Lung (tissue), 12 donors: ENCODE results near the gene GRID2. TPM values are rescaled to one million over a fixed set of nuclear protein-coding genes. Genes with fewer than 3 reads are reported as not detected.

Experiments
- ATAC-seq: fragments of 200-7000 bp; cut with Tn5 transposase; one replicate; pipeline ENCODE4 v1.9.1; 2020; ENCODE audit warnings: moderate number of reproducible peaks; ENCODE audit not compliant: insufficient read depth, low FRiP score
- DNase-seq, 3 donors: peaks; one replicate each; pipeline ENCODE4 v3.0.0-alpha.2; 2013 to 2017
- H3K27ac ChIP-seq, 2 donors: one replicate each; pipeline ENCODE4 v1.5.1; 2013; ENCODE audit warnings: mild to moderate bottlenecking in 2 of 2, moderate library complexity in 2 of 2, control low read depth in 1 of 2, inconsistent platforms in 1 of 2, low read depth in 1 of 2, low read length in 1 of 2
- H3K27me3 ChIP-seq, 3 donors: one replicate each; pipeline ENCODE4 v1.5.1; 2013; ENCODE audit warnings: low read length in 2 of 3; ENCODE audit not compliant: control insufficient read depth in 3 of 3, insufficient read depth in 3 of 3
- H3K36me3 ChIP-seq, 4 donors: one replicate each; pipeline ENCODE4 v1.5.1; 2013; ENCODE audit warnings: low read length in 4 of 4, mild to moderate bottlenecking in 1 of 4, moderate library complexity in 1 of 4; ENCODE audit not compliant: control insufficient read depth in 4 of 4, insufficient read depth in 4 of 4
- H3K4me1 ChIP-seq, 5 donors: one replicate each; pipeline ENCODE4 v1.5.1; 2013; ENCODE audit warnings: low read length in 5 of 5, mild to moderate bottlenecking in 2 of 5, moderate library complexity in 1 of 5; ENCODE audit not compliant: control insufficient read depth in 5 of 5, insufficient read depth in 5 of 5
- H3K4me3 ChIP-seq: one replicate; pipeline ENCODE4 v1.5.1; 2013; ENCODE audit warnings: mild to moderate bottlenecking, control low read depth, moderate library complexity
- H3K9ac ChIP-seq, 2 donors: one replicate each; pipeline ENCODE4 v1.5.1; 2013; ENCODE audit warnings: low read length in 2 of 2, control low read depth in 1 of 2; ENCODE audit not compliant: insufficient read depth in 1 of 2
- H3K9me3 ChIP-seq, 4 donors: one replicate each; pipeline ENCODE4 v1.5.1; 2013; ENCODE audit warnings: low read length in 3 of 4, mild to moderate bottlenecking in 1 of 4, moderate library complexity in 1 of 4; ENCODE audit not compliant: control insufficient read depth in 4 of 4, insufficient read depth in 3 of 4
- WGBS, 2 donors: extraction: QIAGEN DNeasy Blood & Tissue Kit; methylation state at CpG; one replicate each; pipeline ENCODE4 v1.1.7; 2013; 5-methylcytosine and 5-hydroxymethylcytosine counted together
- polyA plus RNA-seq, 2 donors: library from polyadenylated mRNA; stranded (reverse); fragments of 200-250 nt; gene quantifications; one replicate each; pipeline ENCODE4 v1.2.1, GENCODE V29; 2013
- total RNA-seq, 2 donors: library from RNA; depleted of rRNA in 1 of 2; stranded (reverse); fragments of >200 nt in 1 of 2; gene quantifications; one replicate each; pipeline ENCODE4 v1.2.1, GENCODE V29; 2014 to 2021
- TF ChIP-seq, protein P1 (sequence below): IDR thresholded peaks from 2 replicates; pipeline ENCODE4 v1.5.1; 2012; ENCODE audit warnings: mild to moderate bottlenecking; ENCODE audit errors: control extremely low read depth, extremely low read depth
- donor health status: control.
- donor health status: control.
- donor health status: Bipolar disorder and iron deficiency.
- donor health status: healthy.
- donor health status: DM: yes; HTN: yes; CAD: no.

The GRID2 gene
- total and polyA plus RNA-seq, 4 donors: 0.09 to 1.3 TPM; not detected in 2

DNA sequence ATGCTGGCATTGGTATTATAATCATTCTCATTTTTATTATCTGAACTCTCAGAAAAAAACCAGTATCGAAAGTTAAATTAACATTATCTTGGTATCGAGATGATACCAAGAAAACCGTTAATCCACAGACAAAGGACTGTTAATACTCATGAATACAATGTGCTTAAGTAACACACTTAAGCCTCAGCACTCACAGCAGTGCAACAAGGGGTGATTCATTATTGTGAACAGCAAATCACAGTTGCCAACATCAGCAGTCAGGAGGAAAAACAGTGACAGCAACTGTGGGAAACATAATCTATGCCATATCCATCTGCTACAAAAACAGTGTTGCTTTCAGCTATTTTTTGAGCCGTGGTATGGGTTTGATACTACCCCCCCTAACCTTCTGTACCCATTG, 1313.8 kb downstream of the GRID2 start:
- WGBS, 2 donors: 84 to 89% methylated on average over 4 of the region's 4 CpGs
- no peak for DNase-seq

DNA sequence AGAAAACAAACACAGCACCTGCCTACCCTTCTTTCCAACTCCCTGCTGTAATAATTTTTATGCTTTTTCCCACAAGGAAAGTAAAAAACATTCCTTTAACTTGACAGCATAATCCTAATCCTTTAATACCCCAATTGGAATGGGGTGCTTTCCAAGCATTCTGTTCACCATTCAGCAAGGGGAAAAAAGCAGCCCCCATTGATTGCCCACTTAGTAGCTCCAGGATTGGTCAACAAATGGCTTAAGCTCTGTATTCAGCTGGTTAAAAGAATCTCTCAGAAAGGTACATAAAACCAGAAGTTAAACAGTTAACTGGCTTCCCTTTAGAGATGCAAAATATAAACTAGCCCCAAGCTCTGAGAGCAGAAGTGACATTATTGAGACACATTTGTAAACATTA, 1330.0 kb downstream of the GRID2 start:
- ATAC-seq: no peak
- no peaks in the 10 kb centered on the region for H3K36me3 ChIP-seq
- no peak overlapping the region for H3K4me3 ChIP-seq
- H3K27me3 ChIP-seq: no peaks in the 10 kb centered on the region
- no peak for DNase-seq
- TF ChIP-seq, protein P1, sequence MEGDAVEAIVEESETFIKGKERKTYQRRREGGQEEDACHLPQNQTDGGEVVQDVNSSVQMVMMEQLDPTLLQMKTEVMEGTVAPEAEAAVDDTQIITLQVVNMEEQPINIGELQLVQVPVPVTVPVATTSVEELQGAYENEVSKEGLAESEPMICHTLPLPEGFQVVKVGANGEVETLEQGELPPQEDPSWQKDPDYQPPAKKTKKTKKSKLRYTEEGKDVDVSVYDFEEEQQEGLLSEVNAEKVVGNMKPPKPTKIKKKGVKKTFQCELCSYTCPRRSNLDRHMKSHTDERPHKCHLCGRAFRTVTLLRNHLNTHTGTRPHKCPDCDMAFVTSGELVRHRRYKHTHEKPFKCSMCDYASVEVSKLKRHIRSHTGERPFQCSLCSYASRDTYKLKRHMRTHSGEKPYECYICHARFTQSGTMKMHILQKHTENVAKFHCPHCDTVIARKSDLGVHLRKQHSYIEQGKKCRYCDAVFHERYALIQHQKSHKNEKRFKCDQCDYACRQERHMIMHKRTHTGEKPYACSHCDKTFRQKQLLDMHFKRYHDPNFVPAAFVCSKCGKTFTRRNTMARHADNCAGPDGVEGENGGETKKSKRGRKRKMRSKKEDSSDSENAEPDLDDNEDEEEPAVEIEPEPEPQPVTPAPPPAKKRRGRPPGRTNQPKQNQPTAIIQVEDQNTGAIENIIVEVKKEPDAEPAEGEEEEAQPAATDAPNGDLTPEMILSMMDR: no peak
- H3K27ac ChIP-seq: no peak overlapping the region
- no peaks in the 10 kb centered on the region for H3K4me1 ChIP-seq
- no peaks in the 10 kb centered on the region for H3K9me3 ChIP-seq
- no peak overlapping the region for H3K9ac ChIP-seq

More for the DNA sequence above, 1313.8 kb downstream of the GRID2 start:
- TF ChIP-seq, protein P1: no peak
- Histone ChIP-seq H3K4me3 (no peak overlapping the region), H3K4me1 (no peaks in the 10 kb centered on the region), H3K27me3 (no peaks in the 10 kb centered on the region), H3K9me3 (no peaks in the 10 kb centered on the region), H3K9ac (no peak overlapping the region), H3K36me3 (no peaks in the 10 kb centered on the region), H3K27ac (no peak overlapping the region)
- no peak for ATAC-seq

DNA sequence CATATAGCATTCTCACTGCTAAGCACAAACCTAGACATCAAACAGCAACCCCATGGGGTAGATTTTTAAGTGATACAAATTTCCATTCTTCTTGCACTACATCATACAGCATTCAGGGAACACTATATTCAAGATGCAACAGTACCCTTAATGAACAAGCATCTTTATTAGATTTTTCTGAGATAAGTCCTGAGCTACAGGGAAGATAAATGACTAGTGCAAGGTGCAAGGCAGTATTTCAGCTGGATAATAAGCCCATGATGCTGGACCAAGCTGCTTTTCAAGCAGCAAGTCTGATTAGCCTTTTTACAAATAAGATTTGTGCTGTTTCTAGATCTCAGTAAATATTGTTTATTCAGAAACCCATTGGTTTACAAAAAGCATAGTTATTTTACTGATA, 1332.2 kb downstream of the GRID2 start:
- H3K27ac ChIP-seq: no peak overlapping the region
- no peaks in the 10 kb centered on the region for H3K27me3 ChIP-seq
- H3K36me3 ChIP-seq: no peaks in the 10 kb centered on the region
- DNase-seq (no peak), ATAC-seq (no peak)
- no peak overlapping the region for H3K9ac ChIP-seq
- no peaks in the 10 kb centered on the region for H3K9me3 ChIP-seq
- TF ChIP-seq, protein P1: no peak
- H3K4me3 ChIP-seq: no peak overlapping the region
- H3K4me1 ChIP-seq: no peaks in the 10 kb centered on the region

DNA sequence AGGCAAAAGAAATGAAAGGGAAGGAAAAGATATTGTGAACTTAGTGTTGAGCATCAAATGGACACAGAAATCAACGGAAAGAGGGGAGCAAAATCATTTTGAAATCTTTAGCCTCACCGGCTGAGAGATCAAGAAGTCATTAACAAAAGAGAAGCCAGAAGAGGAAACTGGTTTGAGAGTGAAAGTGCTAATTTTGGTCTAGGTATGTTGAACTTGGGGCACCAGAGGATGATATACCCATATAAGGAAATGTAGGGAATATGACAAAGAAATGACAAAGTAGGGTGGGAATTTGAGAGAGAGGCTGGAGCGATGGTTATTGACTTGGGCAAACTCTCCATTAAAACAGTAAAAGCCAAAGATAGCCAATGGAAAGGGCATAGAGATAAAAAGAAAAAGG, 1341.4 kb downstream of the GRID2 start:
- no peaks in the 10 kb centered on the region for H3K36me3 ChIP-seq
- H3K27ac ChIP-seq: no peak overlapping the region
- 65 to 85% methylated on average over 3 of the region's 3 CpGs for WGBS, 2 donors
- H3K9me3 ChIP-seq: no peaks in the 10 kb centered on the region
- ATAC-seq (no peak), DNase-seq (no peak)
- H3K27me3 ChIP-seq: no peaks in the 10 kb centered on the region
- no peak overlapping the region for H3K4me3 ChIP-seq
- TF ChIP-seq, protein P1: no peak
- H3K9ac ChIP-seq: no peak overlapping the region
- H3K4me1 ChIP-seq: no peaks in the 10 kb centered on the region
